GM12875 (cell line): ENCODE measurements around the gene CLTCL1.
"Not testable (repeated sequence)": the region's sequence is repeated elsewhere in the genome, so short reads cannot be mapped to it uniquely, and the experiment has no call there.

ENCODE experiments used
- H3K4me3 ChIP-seq: one replicate; pipeline ENCODE4 v1.5.1; 2011; ENCODE audit warnings: low read depth, low read length, control low read depth
- TF ChIP-seq, protein P1 (sequence below): IDR thresholded peaks from 2 replicates; pipeline ENCODE4 v1.5.1; 2011; ENCODE audit warnings: low read depth, mild to moderate bottlenecking, control low read depth, inconsistent platforms, low read length, moderate library complexity, borderline replicate concordance; ENCODE audit not compliant: insufficient read depth

The CLTCL1 gene

GRCh38 chr22:19167106-19167869 is 124.2 kb downstream of the CLTCL1 start:
- TF ChIP-seq, protein P1, sequence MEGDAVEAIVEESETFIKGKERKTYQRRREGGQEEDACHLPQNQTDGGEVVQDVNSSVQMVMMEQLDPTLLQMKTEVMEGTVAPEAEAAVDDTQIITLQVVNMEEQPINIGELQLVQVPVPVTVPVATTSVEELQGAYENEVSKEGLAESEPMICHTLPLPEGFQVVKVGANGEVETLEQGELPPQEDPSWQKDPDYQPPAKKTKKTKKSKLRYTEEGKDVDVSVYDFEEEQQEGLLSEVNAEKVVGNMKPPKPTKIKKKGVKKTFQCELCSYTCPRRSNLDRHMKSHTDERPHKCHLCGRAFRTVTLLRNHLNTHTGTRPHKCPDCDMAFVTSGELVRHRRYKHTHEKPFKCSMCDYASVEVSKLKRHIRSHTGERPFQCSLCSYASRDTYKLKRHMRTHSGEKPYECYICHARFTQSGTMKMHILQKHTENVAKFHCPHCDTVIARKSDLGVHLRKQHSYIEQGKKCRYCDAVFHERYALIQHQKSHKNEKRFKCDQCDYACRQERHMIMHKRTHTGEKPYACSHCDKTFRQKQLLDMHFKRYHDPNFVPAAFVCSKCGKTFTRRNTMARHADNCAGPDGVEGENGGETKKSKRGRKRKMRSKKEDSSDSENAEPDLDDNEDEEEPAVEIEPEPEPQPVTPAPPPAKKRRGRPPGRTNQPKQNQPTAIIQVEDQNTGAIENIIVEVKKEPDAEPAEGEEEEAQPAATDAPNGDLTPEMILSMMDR: no peak
- H3K4me3 ChIP-seq: no peak overlapping the region

DNA sequence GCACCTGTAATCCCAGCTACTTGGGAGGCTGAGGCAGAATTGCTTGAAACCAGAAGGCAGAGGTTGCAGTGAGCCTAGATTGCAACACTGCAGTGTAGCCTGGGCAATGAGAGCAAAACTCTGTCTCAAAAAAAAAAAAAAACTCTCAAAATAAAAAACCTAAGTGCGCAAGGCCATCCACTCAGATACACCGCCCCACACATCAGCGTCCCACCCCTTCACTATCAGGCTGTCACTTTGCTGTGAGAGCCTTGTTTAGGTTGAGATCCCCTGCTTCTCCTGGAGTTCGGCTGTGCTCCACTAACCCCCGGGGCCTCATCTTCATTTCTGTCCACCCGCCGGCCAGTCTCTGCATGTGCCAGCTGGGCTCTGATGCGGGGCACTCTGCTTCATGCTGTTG is 125.1 kb downstream of the CLTCL1 start:
- TF ChIP-seq, protein P1: no peak
- no peak overlapping the region for H3K4me3 ChIP-seq

DNA sequence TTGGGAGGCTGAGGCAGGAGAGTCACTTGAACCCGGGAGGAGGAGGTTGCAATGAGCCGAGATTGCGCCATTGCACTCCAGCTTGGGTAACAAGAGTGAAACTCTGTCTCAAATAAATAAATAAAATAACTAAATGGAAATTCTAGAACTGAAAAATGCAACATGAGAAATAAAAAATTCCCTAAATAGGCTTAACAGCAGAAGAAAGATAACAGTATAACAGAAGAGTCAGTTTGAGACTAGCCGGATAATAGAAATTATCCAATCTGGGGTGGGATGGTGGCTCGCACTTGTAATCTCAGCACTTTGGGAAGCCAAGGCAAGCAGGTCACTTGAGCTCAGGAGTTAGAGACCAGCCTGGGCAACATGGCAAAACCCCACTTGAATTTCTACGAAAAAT is 127.1 kb downstream of the CLTCL1 start:
- TF ChIP-seq, protein P1: no peak
- no peak overlapping the region for H3K4me3 ChIP-seq

GRCh38 chr22:19158649-19159048 is 132.9 kb downstream of the CLTCL1 start:
- not testable (repeated sequence) for H3K4me3 ChIP-seq

GRCh38 chr22:19156109-19156508 is 135.4 kb downstream of the CLTCL1 start:
- not testable (repeated sequence) for H3K4me3 ChIP-seq

GRCh38 chr22:19152942-19153883 is 138.3 kb downstream of the CLTCL1 start:
- TF ChIP-seq, protein P1: no peak
- H3K4me3 ChIP-seq: no peak overlapping the region

GRCh38 chr22:19151329-19152191 is 140.0 kb downstream of the CLTCL1 start:
- TF ChIP-seq, protein P1: no peak
- H3K4me3 ChIP-seq: no peak overlapping the region
